Nephron progenitor cell (in vitro differentiated cells): Measurements from ENCODE around the gene SPAG4.

Experiments used
- DNase-seq: peaks from one replicate; pipeline ENCODE4 v3.0.0; 2021
- H3K27ac Mint-ChIP-seq: 2 replicates; pipeline ENCODE4 v1.8.0; 2021; ENCODE audit warnings: mild to moderate bottlenecking, moderate library complexity, mixed read lengths
- H3K27me3 Mint-ChIP-seq: 2 replicates; pipeline ENCODE4 v1.8.0; 2021; ENCODE audit warnings: mild to moderate bottlenecking, low read depth, mixed read lengths; ENCODE audit not compliant: poor library complexity
- H3K36me3 Mint-ChIP-seq: 2 replicates; pipeline ENCODE4 v1.8.0; 2021; ENCODE audit warnings: low read depth, mixed read lengths
- H3K4me1 Mint-ChIP-seq: 2 replicates; pipeline ENCODE4 v1.8.0; 2021; ENCODE audit warnings: mixed read lengths
- H3K4me3 Mint-ChIP-seq: 2 replicates; pipeline ENCODE4 v1.8.0; 2021; ENCODE audit warnings: mild to moderate bottlenecking, moderate library complexity, mixed read lengths
- H3K9me3 Mint-ChIP-seq: 2 replicates; pipeline ENCODE4 v1.8.0; 2021; ENCODE audit warnings: mild to moderate bottlenecking, moderate library complexity, mixed read lengths
- CTCF ChIP-seq: fragments of 200-600 bp; sonication (generic); IDR thresholded peaks from 2 replicates; pipeline ENCODE4 v1.5.0; 2021; ENCODE audit warnings: antibody characterized with exemption

The SPAG4 gene

GRCh38 chr20:35586751-35587425 lies 28.7 kb upstream of the SPAG4 start:
- no peak overlapping the region for H3K4me3 Mint-ChIP-seq
- no peaks in the 10 kb centered on the region for H3K4me1 Mint-ChIP-seq

GRCh38 chr20:35587436-35587835 lies 28.2 kb upstream of the SPAG4 start:
- no peaks in the 10 kb centered on the region for H3K4me1 Mint-ChIP-seq
- H3K4me3 Mint-ChIP-seq: no peak overlapping the region
- no peak for TF ChIP-seq CTCF
- peaks cover 4% of the 10 kb centered on the region for H3K27me3 Mint-ChIP-seq
- H3K36me3 Mint-ChIP-seq: peaks cover 14% of the 10 kb centered on the region
- no peak for DNase-seq
- no peak overlapping the region for H3K27ac Mint-ChIP-seq
- no peaks in the 10 kb centered on the region for H3K9me3 Mint-ChIP-seq

More at GRCh38 chr20:35586751-35587425, 28.7 kb upstream of the SPAG4 start:
- Mint-ChIP-seq H3K27ac (no peak overlapping the region), H3K36me3 (peaks cover 20% of the 10 kb centered on the region), H3K9me3 (no peaks in the 10 kb centered on the region), H3K27me3 (peaks cover 4% of the 10 kb centered on the region)
- no peak for TF ChIP-seq CTCF
- DNase-seq: no peak

GRCh38 chr20:35588397-35588796 lies 27.2 kb upstream of the SPAG4 start:
- Mint-ChIP-seq H3K36me3 (peaks cover 13% of the 10 kb centered on the region), H3K4me3 (no peak overlapping the region), H3K27ac (no peak overlapping the region), H3K27me3 (peaks cover 4% of the 10 kb centered on the region), H3K4me1 (no peaks in the 10 kb centered on the region), H3K9me3 (no peaks in the 10 kb centered on the region)
- no peak for TF ChIP-seq CTCF
- no peak for DNase-seq

GRCh38 chr20:35592339-35592974 lies 23.2 kb upstream of the SPAG4 start:
- H3K27me3 Mint-ChIP-seq: peaks cover 23% of the 10 kb centered on the region
- no peak for TF ChIP-seq CTCF

GRCh38 chr20:35595456-35595855 lies 20.2 kb upstream of the SPAG4 start:
- H3K27me3 Mint-ChIP-seq: peaks cover 53% of the 10 kb centered on the region
- DNase-seq: no peak
- H3K4me1 Mint-ChIP-seq: peaks cover 8% of the 10 kb centered on the region
- no peak overlapping the region for H3K27ac Mint-ChIP-seq
- H3K4me3 Mint-ChIP-seq: no peak overlapping the region
- no peak for TF ChIP-seq CTCF
- H3K9me3 Mint-ChIP-seq: no peaks in the 10 kb centered on the region
- no peaks in the 10 kb centered on the region for H3K36me3 Mint-ChIP-seq

More at GRCh38 chr20:35592339-35592974, 23.2 kb upstream of the SPAG4 start:
- Mint-ChIP-seq H3K4me3 (no peak overlapping the region), H3K36me3 (no peaks in the 10 kb centered on the region), H3K4me1 (peaks cover 5% of the 10 kb centered on the region), H3K27ac (no peak overlapping the region), H3K9me3 (no peaks in the 10 kb centered on the region)
- DNase-seq: no peak

- peaks cover 8% of the 10 kb centered on the region for H3K4me1 Mint-ChIP-seq
- no peaks in the 10 kb centered on the region for H3K36me3 Mint-ChIP-seq
- peaks cover 57% of the 10 kb centered on the region for H3K27me3 Mint-ChIP-seq
- H3K4me3 Mint-ChIP-seq: no peak overlapping the region
- no peak overlapping the region for H3K27ac Mint-ChIP-seq
- no peak for DNase-seq
- H3K9me3 Mint-ChIP-seq: no peaks in the 10 kb centered on the region
- TF ChIP-seq CTCF: no peak
These were observed 19.7 kb upstream of the SPAG4 start for GRCh38 chr20:35595901-35596300.
